Measurements from ENCODE around the gene MAP3K7. TPM values are rescaled to one million over a fixed set of nuclear protein-coding genes. Genes with fewer than 3 reads are reported as not detected.

Gene MAP3K7
- total and polyA plus RNA-seq, 2 experiments from 2014 or later: 32.9 to 36.9 TPM

- DNase-seq: no peak
- TF ChIP-seq EZH2phosphoT487 (IDR thresholded peaks at IDR 0.05; ENCODE audit: insufficient read depth, low read depth) (no peak), EZH2 (IDR thresholded peaks at IDR 0.05; ENCODE audit: insufficient read depth, poor library complexity, severe bottlenecking) (no peak)
- Histone ChIP-seq H3K9me2 (ENCODE audit: insufficient read depth) (no peaks in the 10 kb centered on the region), H3K27me3 (replicated peaks; ENCODE audit: insufficient read depth) (no peaks in the 10 kb centered on the region), H4K20me1 (ENCODE audit: insufficient read depth) (no peaks in the 10 kb centered on the region), H3K36me3 (ENCODE audit: low read depth) (peaks cover 33% of the 10 kb centered on the region), H3K4me3 (no peak overlapping the region), H3K9ac (no peak overlapping the region), H2AFZ (no peak overlapping the region), H3K27ac (no peak overlapping the region), H3K79me2 (ENCODE audit: insufficient read depth) (no peaks in the 10 kb centered on the region), H3K9me3 (ENCODE audit: low read depth) (no peaks in the 10 kb centered on the region), H3K4me1 (ENCODE audit: insufficient read depth) (no peaks in the 10 kb centered on the region), H3K4me2 (ENCODE audit: unreplicated experiment) (no peak overlapping the region), H3F3A (ENCODE audit: insufficient read depth) (no peaks in the 10 kb centered on the region)
- WGBS, 2 experiments (ENCODE audit: low coverage in 1 of 2, low lambda C conversion rate in 2 of 2, missing lambda C conversion rate in 2 of 2): 94 to 99% methylated on average over 4 of the region's 4 CpGs
- in situ Hi-C loops (cut with MboI): no loop called here
Observed at GRCh38 chr6:90525421-90525820, 61.5 kb downstream of the MAP3K7 start.

DNA sequence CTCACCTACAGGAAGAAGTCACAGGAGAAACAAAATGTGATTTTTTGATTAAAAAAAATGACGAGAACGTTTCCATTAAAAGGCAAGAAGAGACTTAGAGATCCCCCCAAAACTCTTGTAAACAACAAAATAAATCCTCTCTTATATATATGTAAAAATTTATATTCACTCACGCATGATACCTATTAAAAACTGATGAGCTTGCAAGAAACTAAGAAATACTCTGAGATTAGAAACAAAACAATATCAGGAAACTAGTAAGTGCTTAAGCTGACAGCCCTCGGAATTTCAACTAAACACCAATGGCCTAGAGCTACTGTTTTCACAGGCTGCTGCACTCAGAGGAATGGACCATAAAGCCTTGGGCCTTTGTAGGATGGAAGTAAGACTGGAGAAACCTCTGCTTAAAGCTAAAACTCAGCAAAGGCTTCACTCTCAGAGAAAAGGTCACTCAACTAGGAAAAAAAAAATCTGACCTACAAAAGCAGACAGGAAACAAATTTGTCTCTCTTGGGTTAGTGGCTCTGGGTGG is 63.0 kb downstream of the MAP3K7 start:
- no peaks in the 10 kb centered on the region for H3K9me2 ChIP-seq (ENCODE audit: insufficient read depth)
- 91 to 93% methylated on average over 4 of the region's 4 CpGs for WGBS, 2 experiments (ENCODE audit: low coverage in 1 of 2, low lambda C conversion rate in 2 of 2, missing lambda C conversion rate in 2 of 2)
- H3K9me3 ChIP-seq (ENCODE audit: low read depth): no peaks in the 10 kb centered on the region
- H3K4me3 ChIP-seq: no peak overlapping the region
- no peaks in the 10 kb centered on the region for H3F3A ChIP-seq (ENCODE audit: insufficient read depth)
- no peaks in the 10 kb centered on the region for H3K4me1 ChIP-seq (ENCODE audit: insufficient read depth)
- TF ChIP-seq EZH2phosphoT487 (IDR thresholded peaks at IDR 0.05; ENCODE audit: insufficient read depth, low read depth): no peak
- TF ChIP-seq EZH2 (IDR thresholded peaks at IDR 0.05; ENCODE audit: insufficient read depth, poor library complexity, severe bottlenecking): no peak
- H3K4me2 ChIP-seq (ENCODE audit: unreplicated experiment): no peak overlapping the region
- no peak overlapping the region for H3K27ac ChIP-seq
- H4K20me1 ChIP-seq (ENCODE audit: insufficient read depth): no peaks in the 10 kb centered on the region
- no peaks in the 10 kb centered on the region for H3K79me2 ChIP-seq (ENCODE audit: insufficient read depth)
- peaks cover 44% of the 10 kb centered on the region for H3K36me3 ChIP-seq (ENCODE audit: low read depth)
- no peak for DNase-seq
- H3K27me3 ChIP-seq (replicated peaks; ENCODE audit: insufficient read depth): no peaks in the 10 kb centered on the region
- no peak overlapping the region for H2AFZ ChIP-seq
- H3K9ac ChIP-seq: no peak overlapping the region
- in situ Hi-C loops (cut with MboI): no loop called here

DNA sequence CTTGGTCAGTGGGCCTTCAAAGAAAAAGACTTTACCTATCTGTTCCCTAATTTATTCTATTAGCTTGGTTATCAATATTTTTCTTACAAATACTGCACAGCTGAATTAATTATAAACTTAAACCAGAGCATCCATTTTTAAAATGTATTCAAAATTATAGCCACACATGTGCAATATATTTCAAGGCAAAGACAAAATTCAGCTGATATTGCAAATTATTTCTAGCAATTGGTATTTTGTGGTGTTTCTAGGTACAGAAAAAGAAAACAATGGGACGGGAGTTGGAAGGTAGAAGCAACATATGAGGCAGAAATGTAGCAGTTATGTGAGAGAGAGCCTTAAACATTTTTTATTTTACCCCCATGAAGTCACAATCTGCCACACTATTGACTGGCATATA is 64.9 kb downstream of the MAP3K7 start:
- Histone ChIP-seq H3K36me3 (ENCODE audit: low read depth) (peaks cover 57% of the 10 kb centered on the region), H3K4me3 (no peak overlapping the region), H3K27ac (no peak overlapping the region), H3K9me2 (ENCODE audit: insufficient read depth) (no peaks in the 10 kb centered on the region), H3K9me3 (ENCODE audit: low read depth) (no peaks in the 10 kb centered on the region), H4K20me1 (ENCODE audit: insufficient read depth) (no peaks in the 10 kb centered on the region), H3K79me2 (ENCODE audit: insufficient read depth) (no peaks in the 10 kb centered on the region), H3K4me1 (ENCODE audit: insufficient read depth) (no peaks in the 10 kb centered on the region), H3F3A (ENCODE audit: insufficient read depth) (no peaks in the 10 kb centered on the region), H2AFZ (no peak overlapping the region), H3K4me2 (ENCODE audit: unreplicated experiment) (no peak overlapping the region), H3K27me3 (replicated peaks; ENCODE audit: insufficient read depth) (no peaks in the 10 kb centered on the region), H3K9ac (no peak overlapping the region)
- no peak for DNase-seq
- WGBS, 2 experiments (ENCODE audit: low coverage in 1 of 2, low lambda C conversion rate in 2 of 2, missing lambda C conversion rate in 2 of 2): 68 to 70% methylated on average over 1 of the region's 1 CpG
- no peak for TF ChIP-seq EZH2 (IDR thresholded peaks at IDR 0.05; ENCODE audit: insufficient read depth, poor library complexity, severe bottlenecking)
- TF ChIP-seq EZH2phosphoT487 (IDR thresholded peaks at IDR 0.05; ENCODE audit: insufficient read depth, low read depth): no peak
- in situ Hi-C loops (cut with MboI): no loop called here

GRCh38 chr6:90516074-90516660 is 70.7 kb downstream of the MAP3K7 start:
- no peak for TF ChIP-seq EZH2 (IDR thresholded peaks at IDR 0.05; ENCODE audit: insufficient read depth, poor library complexity, severe bottlenecking)
- no peak for TF ChIP-seq EZH2phosphoT487 (IDR thresholded peaks at IDR 0.05; ENCODE audit: insufficient read depth, low read depth)
- no peak overlapping the region for H3K4me3 ChIP-seq
- H3K79me2 ChIP-seq (ENCODE audit: insufficient read depth): no peaks in the 10 kb centered on the region
- no peak overlapping the region for H3K9ac ChIP-seq
- 84 to 87% methylated on average over 6 of the region's 6 CpGs for WGBS, 2 experiments (ENCODE audit: low coverage in 1 of 2, low lambda C conversion rate in 2 of 2, missing lambda C conversion rate in 2 of 2)
- H4K20me1 ChIP-seq (ENCODE audit: insufficient read depth): no peaks in the 10 kb centered on the region
- in situ Hi-C loops (cut with MboI): no loop called here
- H3K9me2 ChIP-seq (ENCODE audit: insufficient read depth): no peaks in the 10 kb centered on the region
- H3K27ac ChIP-seq: no peak overlapping the region
- H3K36me3 ChIP-seq (ENCODE audit: low read depth): peaks cover 77% of the 10 kb centered on the region
- no peaks in the 10 kb centered on the region for H3K27me3 ChIP-seq (replicated peaks; ENCODE audit: insufficient read depth)
- H3K4me2 ChIP-seq (ENCODE audit: unreplicated experiment): no peak overlapping the region
- no peaks in the 10 kb centered on the region for H3K4me1 ChIP-seq (ENCODE audit: insufficient read depth)
- no peaks in the 10 kb centered on the region for H3K9me3 ChIP-seq (ENCODE audit: low read depth)
- DNase-seq: no peak
- no peak overlapping the region for H2AFZ ChIP-seq
- H3F3A ChIP-seq (ENCODE audit: insufficient read depth): no peaks in the 10 kb centered on the region
